DOHH2 (cell line): ENCODE data around the gene GRID1.

Experiments used
- EZH2phosphoT487 ChIP-seq: fragments of 200-600 bp; sonication (generic); IDR thresholded peaks from 2 replicates; pipeline ENCODE4 v1.6.1; 2017; ENCODE audit warnings: borderline replicate concordance, mild to moderate bottlenecking, antibody characterized with exemption, low read length, moderate library complexity, mixed read lengths
- TF ChIP-seq, protein P1 (sequence below): fragments of 200-600 bp; sonication (generic); IDR thresholded peaks from one replicate; pipeline ENCODE4 v1.5.1; 2014; ENCODE audit warnings: antibody characterized with exemption, mild to moderate bottlenecking, low read depth, low read length; ENCODE audit not compliant: poor library complexity, severe bottlenecking

DNA sequence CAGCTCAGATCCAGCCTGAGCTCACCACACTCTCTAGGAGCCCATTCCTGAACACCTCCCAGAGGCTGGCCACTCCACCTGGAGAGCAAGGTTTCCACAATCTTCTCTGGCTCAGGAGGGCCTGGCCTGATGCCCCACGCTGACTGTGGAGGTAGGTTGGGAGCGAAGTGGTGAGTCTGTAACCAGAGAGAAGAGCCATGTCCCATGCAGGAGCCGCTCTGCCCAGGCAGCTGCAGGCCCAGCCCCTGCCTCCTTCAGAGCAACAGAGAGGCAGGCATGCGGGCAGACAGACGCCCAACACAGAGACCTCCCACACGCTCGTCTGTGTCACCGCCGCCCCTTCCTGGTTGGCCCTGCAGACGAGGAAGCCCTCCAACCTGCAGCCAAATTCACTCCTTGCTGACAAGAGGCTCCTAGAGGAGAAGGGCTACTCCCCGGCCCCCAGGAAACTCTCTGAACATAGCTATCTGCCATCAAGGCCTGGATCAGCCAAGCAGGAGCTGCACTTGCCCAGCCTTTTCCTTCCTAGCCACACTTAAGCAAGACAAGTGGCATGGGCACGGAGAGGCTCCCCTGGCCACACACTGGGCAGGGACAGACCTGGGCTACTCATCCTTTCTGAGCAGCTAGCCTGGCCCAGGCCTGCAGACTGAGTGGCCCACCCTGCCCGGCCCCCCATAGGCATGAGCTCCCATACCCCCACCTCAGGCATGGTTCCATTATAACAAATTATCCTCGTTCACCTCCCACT lies 101.9 kb downstream of the GRID1 start:
- TF ChIP-seq, protein P1, sequence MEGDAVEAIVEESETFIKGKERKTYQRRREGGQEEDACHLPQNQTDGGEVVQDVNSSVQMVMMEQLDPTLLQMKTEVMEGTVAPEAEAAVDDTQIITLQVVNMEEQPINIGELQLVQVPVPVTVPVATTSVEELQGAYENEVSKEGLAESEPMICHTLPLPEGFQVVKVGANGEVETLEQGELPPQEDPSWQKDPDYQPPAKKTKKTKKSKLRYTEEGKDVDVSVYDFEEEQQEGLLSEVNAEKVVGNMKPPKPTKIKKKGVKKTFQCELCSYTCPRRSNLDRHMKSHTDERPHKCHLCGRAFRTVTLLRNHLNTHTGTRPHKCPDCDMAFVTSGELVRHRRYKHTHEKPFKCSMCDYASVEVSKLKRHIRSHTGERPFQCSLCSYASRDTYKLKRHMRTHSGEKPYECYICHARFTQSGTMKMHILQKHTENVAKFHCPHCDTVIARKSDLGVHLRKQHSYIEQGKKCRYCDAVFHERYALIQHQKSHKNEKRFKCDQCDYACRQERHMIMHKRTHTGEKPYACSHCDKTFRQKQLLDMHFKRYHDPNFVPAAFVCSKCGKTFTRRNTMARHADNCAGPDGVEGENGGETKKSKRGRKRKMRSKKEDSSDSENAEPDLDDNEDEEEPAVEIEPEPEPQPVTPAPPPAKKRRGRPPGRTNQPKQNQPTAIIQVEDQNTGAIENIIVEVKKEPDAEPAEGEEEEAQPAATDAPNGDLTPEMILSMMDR = no peak
- no peak for TF ChIP-seq EZH2phosphoT487
